Prostate gland (tissue), 2 donors: ENCODE results near the gene HYPK.

Source experiments
- POLR2A ChIP-seq: fragments of 450-650 bp; IDR thresholded peaks from one replicate; pipeline ENCODE4 v1.6.1; 2016; ENCODE audit warnings: antibody characterized with exemption, mild to moderate bottlenecking
- TF ChIP-seq, protein P1 (sequence below), 4 experiments: fragments of 200-600 bp in 2 of 4; fragments of 450-650 bp in 2 of 4; sonication (generic) in 2 of 4; IDR thresholded peaks; 1 replicate in 3 of 4; 2 replicates in 1 of 4; pipeline ENCODE4 v1.5.1; 2016 to 2019; ENCODE audit warnings: antibody characterized with exemption in 4 of 4, mild to moderate bottlenecking in 2 of 4, moderate library complexity in 2 of 4

GRCh38 chr15:43799209-43799944 lies 1.0 kb upstream of the HYPK start:
- no peak for TF ChIP-seq POLR2A
- TF ChIP-seq, protein P1, sequence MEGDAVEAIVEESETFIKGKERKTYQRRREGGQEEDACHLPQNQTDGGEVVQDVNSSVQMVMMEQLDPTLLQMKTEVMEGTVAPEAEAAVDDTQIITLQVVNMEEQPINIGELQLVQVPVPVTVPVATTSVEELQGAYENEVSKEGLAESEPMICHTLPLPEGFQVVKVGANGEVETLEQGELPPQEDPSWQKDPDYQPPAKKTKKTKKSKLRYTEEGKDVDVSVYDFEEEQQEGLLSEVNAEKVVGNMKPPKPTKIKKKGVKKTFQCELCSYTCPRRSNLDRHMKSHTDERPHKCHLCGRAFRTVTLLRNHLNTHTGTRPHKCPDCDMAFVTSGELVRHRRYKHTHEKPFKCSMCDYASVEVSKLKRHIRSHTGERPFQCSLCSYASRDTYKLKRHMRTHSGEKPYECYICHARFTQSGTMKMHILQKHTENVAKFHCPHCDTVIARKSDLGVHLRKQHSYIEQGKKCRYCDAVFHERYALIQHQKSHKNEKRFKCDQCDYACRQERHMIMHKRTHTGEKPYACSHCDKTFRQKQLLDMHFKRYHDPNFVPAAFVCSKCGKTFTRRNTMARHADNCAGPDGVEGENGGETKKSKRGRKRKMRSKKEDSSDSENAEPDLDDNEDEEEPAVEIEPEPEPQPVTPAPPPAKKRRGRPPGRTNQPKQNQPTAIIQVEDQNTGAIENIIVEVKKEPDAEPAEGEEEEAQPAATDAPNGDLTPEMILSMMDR (IDR thresholded peaks at IDR 0.05), result no peak
